Stimulated activated naive CD8-positive, alpha-beta T cell treated with anti-CD3 and anti-CD28 coated beads, Interleukin-15, Interleukin-2, amounts not matched to agents 100 U/mL and 50 U/mL, for 24 hours (primary cell): ENCODE data around the gene ILF3.

Experiments used
- ATAC-seq: fragments of 150-1000 bp; cut with Tn5 transposase; one replicate; pipeline ENCODE4 v1.10.0; 2021
- DNase-seq: peaks from one replicate; pipeline ENCODE4 v3.0.0; 2021

The ILF3 gene

GRCh38 chr19:10695401-10696398, 41.6 kb downstream of the ILF3 start:
- ATAC-seq (peak; percentile 97), DNase-seq (peak; percentile 92)

- ATAC-seq (no peak), DNase-seq (peak; percentile 79)
Observed at GRCh38 chr19:10699650-10700335, 45.6 kb downstream of the ILF3 start.

- DNase-seq (peak; percentile 52), ATAC-seq (peak; percentile 24)
Observed at GRCh38 chr19:10701955-10702525, 47.9 kb downstream of the ILF3 start.

- ATAC-seq = no peak
- DNase-seq = no peak
Observed at GRCh38 chr19:10706990-10707389, 52.8 kb downstream of the ILF3 start.

GRCh38 chr19:10707440-10707839, 53.3 kb downstream of the ILF3 start:
- no peak for ATAC-seq
- DNase-seq = no peak

GRCh38 chr19:10708291-10708690, 54.1 kb downstream of the ILF3 start:
- ATAC-seq (no peak), DNase-seq (no peak)

- ATAC-seq (no peak), DNase-seq (no peak)
Observed at GRCh38 chr19:10712045-10712444, 57.9 kb downstream of the ILF3 start.

- no peak for DNase-seq
- ATAC-seq = no peak
Observed at GRCh38 chr19:10712754-10713153, 58.6 kb downstream of the ILF3 start.

- ATAC-seq (no peak), DNase-seq (no peak)
Observed at GRCh38 chr19:10713317-10713716, 59.2 kb downstream of the ILF3 start.

GRCh38 chr19:10717054-10717355, 62.9 kb downstream of the ILF3 start:
- ATAC-seq = no peak
- no peak for DNase-seq

GRCh38 chr19:10717356-10718204, 63.4 kb downstream of the ILF3 start, which contains the start of gene DNM2:
Gene DNM2, plus strand, starts transcription at chr19:10718079. Its CDS starts 164 bp downstream, at chr19:10718243.
- peak; percentile 98 for DNase-seq
- ATAC-seq = peak; percentile 95

GRCh38 chr19:10718205-10719196, 64.4 kb downstream of the ILF3 start:
- ATAC-seq (no peak), DNase-seq (peak; percentile 70)

GRCh38 chr19:10719466-10719961, 65.4 kb downstream of the ILF3 start:
- DNase-seq (no peak), ATAC-seq (no peak)

GRCh38 chr19:10720607-10721125, 66.5 kb downstream of the ILF3 start:
- DNase-seq (no peak), ATAC-seq (no peak)

- DNase-seq (no peak), ATAC-seq (no peak)
Observed at GRCh38 chr19:10723591-10723990, 69.4 kb downstream of the ILF3 start.

- DNase-seq = no peak
- no peak for ATAC-seq
Observed at GRCh38 chr19:10724573-10725071, 70.5 kb downstream of the ILF3 start.

GRCh38 chr19:10725415-10725814, 71.3 kb downstream of the ILF3 start:
- no peak for ATAC-seq
- no peak for DNase-seq

- DNase-seq (no peak), ATAC-seq (no peak)
Observed at GRCh38 chr19:10726268-10726667, 72.1 kb downstream of the ILF3 start.

- DNase-seq = no peak
- no peak for ATAC-seq
Observed at GRCh38 chr19:10727685-10728201, 73.6 kb downstream of the ILF3 start.

- ATAC-seq (no peak), DNase-seq (no peak)
Observed at GRCh38 chr19:10729411-10729810, 75.3 kb downstream of the ILF3 start.
